Motor neuron (in vitro differentiated cells): ENCODE measurements around the gene ACAD8. TPM values are rescaled to one million over a fixed set of nuclear protein-coding genes. Genes with fewer than 3 reads are reported as not detected.
A peak's percentile ranks its signal among the peaks of the same experiment; 100 is the strongest.

ENCODE experiments used
- ATAC-seq, 8 experiments: fragments of 200-7000 bp; cut with Tn5 transposase; replicated peaks in 6 of 8; 2 replicates each; pipeline ENCODE4 v1.8.0; 2021; ENCODE audit warnings: mild to moderate bottlenecking in 8 of 8, moderate library complexity in 8 of 8
- H3K27ac ChIP-seq, 2 donors: fragments of 250-450 bp; sonication (Bioruptor Pico); 2 replicates each; pipeline ENCODE4 v1.9.0; 2021; ENCODE audit warnings: antibody characterized with exemption in 2 of 2, mild to moderate bottlenecking in 2 of 2, moderate library complexity in 1 of 2
- H3K4me1 ChIP-seq, 2 donors: fragments of 250-450 bp; sonication (Bioruptor Pico); replicated peaks in 1 of 2; 2 replicates each; pipeline ENCODE4 v1.6.1; 2021; ENCODE audit warnings: antibody characterized with exemption in 2 of 2, mild to moderate bottlenecking in 2 of 2, moderate library complexity in 1 of 2
- H3K4me3 ChIP-seq, 5 donors: fragments of 250-450 bp; sonication (Bioruptor Pico); 2 replicates each; pipeline ENCODE4 v1.9.0; 2021; ENCODE audit warnings: antibody characterized with exemption in 5 of 5, mild to moderate bottlenecking in 5 of 5, moderate library complexity in 4 of 5
- WGBS, 10 experiments: fragments of 450-650 bp; shearing (Covaris generic); methylation state at CpG; one replicate each; pipeline ENCODE4 v1.0.0; 2022; 5-methylcytosine and 5-hydroxymethylcytosine counted together
- in situ Hi-C, 9 experiments: fragments of 400-800 bp; cut with MboI; loops; one replicate each; pipeline ENCODE4 v1.15.0; 2021; ENCODE audit warnings: low sequenced_read_pairs in 9 of 9, low pct_unique_long_range_greater_than_20kb in 2 of 9; ENCODE audit not compliant: unreplicated experiment in 9 of 9
- total RNA-seq, 8 experiments: library from RNA; unstranded; fragments of 300-600 nt; gene quantifications; 2 replicates each; pipeline versions ENCODE4 v1.2.3 to v1.2.4, GENCODE V29; 2022

Gene ACAD8
- total RNA-seq, 8 experiments from 2014 or later: 21.4 to 45.0 (median 28.2) TPM

DNA sequence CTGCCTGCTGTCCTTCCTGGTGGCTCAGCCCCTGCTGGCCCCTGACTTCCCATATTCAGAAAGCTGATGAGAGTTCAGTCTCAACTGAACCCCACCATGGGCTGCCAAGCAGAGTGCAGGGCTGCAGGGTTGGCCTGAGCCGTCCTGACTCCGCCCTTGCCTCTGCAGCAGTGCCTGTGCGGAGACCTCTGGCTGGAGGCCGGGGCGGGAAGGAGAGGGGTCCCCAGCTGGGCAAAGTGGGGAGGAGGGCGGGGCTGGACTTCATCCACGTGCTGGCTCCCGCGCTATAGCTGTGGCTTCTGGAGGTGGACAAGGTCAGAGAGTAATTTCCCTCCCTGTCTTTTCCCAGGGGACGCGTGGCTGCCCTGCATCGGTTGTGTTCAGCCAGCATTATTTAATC lies 36.4 kb downstream of the ACAD8 start:
- Histone ChIP-seq H3K4me3 (no peak overlapping the region), H3K4me1 (peaks cover 12 to 16% of the 10 kb centered on the region in 2 donors), H3K27ac (no peak overlapping the region)
- WGBS, 10 experiments: 0 to 17% (median 9%) methylated on average over 1 to 4 of the region's 12 CpGs; no CpG with 5 or more reads in 7 of the 10 experiments
- in situ Hi-C loops: no loop called here
- ATAC-seq: peak; percentile 63 to 99 (median 97)

DNA sequence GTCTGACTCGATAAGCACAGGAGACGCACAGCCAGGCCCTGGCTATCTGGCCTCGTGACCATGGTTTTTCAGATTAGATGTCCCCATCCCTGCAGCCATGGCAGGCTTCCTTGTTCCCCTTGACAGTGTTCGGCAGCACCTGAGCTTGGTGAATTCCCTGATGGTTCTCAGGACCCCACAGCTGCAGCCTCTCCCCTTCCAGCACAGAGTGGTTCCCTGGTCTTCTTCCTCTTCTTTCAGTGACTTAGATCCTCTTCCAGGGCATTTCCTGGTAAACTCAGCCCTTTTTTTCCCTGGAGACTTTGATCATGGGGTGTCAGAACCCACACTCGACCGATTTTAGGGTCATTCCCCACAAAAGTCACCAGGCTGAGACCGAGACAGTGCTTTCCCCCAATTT lies 37.3 kb downstream of the ACAD8 start:
- Histone ChIP-seq H3K4me3 (no peak overlapping the region), H3K4me1 (peaks cover 12 to 16% of the 10 kb centered on the region in 2 donors), H3K27ac (no peak overlapping the region)
- ATAC-seq: no peak
- in situ Hi-C loops: no loop called here
- 3 to 100% (median 71%) methylated on average over 1 to 5 of the region's 7 CpGs; no CpG with 5 or more reads in 2 of the 10 experiments for WGBS, 10 experiments

DNA sequence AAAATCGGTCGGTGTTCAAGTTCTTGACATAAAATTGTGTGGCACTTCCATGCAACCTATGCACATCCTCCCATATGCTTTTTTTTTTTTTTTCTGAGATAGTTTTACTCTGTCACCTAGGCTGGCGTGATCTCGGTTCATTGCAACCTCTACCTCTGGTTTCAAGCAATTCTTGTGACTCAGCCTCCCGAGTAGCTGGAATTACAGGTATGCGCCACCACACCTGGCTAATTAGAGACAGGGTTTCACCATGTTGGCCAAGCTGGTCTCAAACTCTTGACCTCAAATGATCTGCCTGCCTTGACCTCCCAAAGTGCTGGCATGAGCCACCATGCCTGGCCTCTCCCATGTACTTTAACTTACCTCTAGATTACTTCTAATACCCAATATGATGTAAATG lies 37.8 kb downstream of the ACAD8 start:
- no peak overlapping the region for H3K27ac ChIP-seq
- peaks cover 12 to 16% of the 10 kb centered on the region in 2 donors for H3K4me1 ChIP-seq
- WGBS, 10 experiments: 0 to 100% (median 77%) methylated on average over 2 to 5 of the region's 6 CpGs; no CpG with 5 or more reads in 2 of the 10 experiments
- no peak for ATAC-seq
- in situ Hi-C loops: no loop called here
- no peak overlapping the region for H3K4me3 ChIP-seq

DNA sequence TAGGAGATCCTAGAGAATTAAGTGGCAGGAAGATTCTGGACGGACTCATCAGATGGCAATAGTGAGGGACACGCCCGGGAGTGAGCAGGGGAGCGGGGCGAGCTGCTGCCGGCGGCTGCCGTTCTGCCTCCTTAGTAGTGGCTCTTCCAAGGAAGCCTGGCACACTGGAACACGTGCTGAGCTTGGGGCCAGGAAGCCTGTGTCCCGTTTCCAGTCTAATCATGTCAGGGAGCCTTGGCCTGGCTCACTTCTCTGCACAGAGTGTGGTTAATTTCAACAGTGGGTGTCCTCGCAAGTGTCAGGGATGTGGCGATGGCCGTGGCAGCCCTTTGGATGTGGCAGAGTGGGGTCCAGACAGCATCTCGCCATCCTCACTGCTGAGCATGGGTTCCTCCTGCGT lies 39.3 kb downstream of the ACAD8 start:
- Histone ChIP-seq H3K4me3 (no peak overlapping the region), H3K27ac (no peak overlapping the region), H3K4me1 (peaks cover 12 to 16% of the 10 kb centered on the region in 2 donors)
- no peak for ATAC-seq
- 35 to 90% (median 82%) methylated on average over 2 to 5 of the region's 15 CpGs; no CpG with 5 or more reads in 7 of the 10 experiments for WGBS, 10 experiments
- in situ Hi-C loops: no loop called here

DNA sequence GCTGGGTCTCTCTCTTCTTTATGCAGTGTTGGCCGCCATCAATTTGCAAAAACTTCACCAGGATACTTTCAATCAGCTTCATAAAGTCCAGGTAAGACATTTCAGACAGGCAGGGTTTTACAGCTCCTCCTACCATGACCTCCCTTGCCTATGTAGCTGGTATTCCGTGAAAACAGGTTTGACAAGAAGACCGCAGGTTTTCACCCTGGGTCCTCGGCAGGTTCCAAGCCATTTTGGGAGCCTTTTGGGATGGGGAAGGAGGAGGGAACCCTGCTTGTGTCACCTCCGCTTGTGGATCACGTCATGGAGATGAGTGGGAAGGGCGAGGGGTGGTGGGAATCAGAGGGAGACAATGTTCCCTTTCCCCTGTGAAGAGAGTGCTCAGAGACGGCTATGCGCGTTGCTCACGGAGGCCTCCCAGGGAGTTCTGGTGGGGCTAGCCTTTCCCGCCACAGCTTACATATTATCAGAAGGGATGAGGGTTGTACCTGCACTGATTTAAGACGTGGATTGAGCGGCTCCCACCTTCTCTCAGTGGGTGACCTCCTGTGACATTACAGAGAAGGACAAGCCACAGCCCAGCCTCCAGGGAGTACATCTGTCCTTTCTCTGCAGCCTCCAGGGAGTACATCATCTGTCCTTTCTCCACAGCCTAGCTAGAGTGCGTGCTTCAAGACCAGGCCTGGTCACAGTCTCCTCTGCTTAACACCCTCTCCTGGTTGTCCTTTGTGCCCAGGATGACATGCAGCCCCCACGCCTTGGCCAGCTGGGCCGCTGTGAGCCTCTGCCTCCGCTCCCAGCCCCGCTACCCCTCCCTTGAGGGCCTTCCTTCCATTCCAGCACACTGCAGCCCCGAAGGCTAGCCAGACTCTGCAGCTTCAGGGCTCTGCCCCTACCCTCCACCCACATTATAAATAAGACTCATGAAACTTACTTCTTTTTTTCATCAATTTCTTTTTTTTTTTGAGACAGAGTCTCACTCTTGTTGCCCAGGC lies 40.0 kb downstream of the ACAD8 start:
- in situ Hi-C loops: no loop called here
- Histone ChIP-seq H3K4me3 (no peak overlapping the region), H3K4me1 (peaks cover 12 to 16% of the 10 kb centered on the region in 2 donors), H3K27ac (no peak overlapping the region)
- 0 to 100% (median 49%) methylated on average over 1 to 10 of the region's 20 CpGs; no CpG with 5 or more reads in 3 of the 10 experiments for WGBS, 10 experiments
- ATAC-seq: no peak

DNA sequence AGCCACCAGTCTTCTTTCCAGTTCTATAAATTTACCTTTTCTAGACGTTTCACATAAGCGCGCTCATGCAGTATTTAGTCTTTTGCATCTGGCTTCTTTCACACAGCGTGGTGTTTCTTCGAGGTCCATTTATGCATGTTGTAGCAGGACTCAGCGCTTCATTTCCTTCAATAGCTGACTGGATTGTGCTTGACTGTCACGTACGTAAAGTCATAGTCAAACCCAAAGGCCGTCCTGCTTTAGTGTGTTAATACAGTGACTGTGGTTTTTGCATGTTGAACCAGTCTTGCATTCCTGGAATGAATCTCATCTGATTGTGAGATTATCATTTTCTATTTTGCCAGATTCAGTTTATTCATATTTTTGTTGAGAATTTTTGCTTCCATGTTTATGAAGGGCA lies 41.3 kb downstream of the ACAD8 start:
- WGBS, 10 experiments: 35 to 93% (median 82%) methylated on average over 2 to 9 of the region's 9 CpGs
- in situ Hi-C loops: no loop called here
- ATAC-seq: no peak
- H3K4me3 ChIP-seq: no peak overlapping the region
- no peak overlapping the region for H3K27ac ChIP-seq
- peaks cover 7 to 11% of the 10 kb centered on the region in 2 donors for H3K4me1 ChIP-seq

DNA sequence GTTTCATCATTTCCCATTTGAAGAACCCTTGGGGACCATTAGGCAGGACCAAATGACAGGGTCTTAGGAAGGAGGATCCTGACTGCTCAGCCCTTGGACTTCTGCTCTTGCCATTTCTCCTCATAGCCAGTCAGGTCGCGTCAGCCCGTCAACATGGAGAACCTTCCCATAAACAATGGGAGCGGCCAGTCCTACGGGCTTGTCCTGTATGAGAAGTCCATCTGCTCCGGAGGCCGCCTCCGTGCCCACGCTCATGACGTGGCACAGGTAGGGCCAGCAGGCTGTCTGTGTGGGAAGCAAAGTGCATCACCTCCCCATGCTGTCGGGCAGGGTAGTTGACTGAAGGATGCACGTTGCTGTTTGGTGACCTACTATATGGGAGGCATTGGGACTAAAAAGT lies 58.9 kb downstream of the ACAD8 start:
- whole genome bisulfite sequencing, 10 experiments: 0 to 100% (median 77%) methylated on average over 1 to 9 of the region's 12 CpGs; no CpG with 5 or more reads in 4 of the 10 experiments

DNA sequence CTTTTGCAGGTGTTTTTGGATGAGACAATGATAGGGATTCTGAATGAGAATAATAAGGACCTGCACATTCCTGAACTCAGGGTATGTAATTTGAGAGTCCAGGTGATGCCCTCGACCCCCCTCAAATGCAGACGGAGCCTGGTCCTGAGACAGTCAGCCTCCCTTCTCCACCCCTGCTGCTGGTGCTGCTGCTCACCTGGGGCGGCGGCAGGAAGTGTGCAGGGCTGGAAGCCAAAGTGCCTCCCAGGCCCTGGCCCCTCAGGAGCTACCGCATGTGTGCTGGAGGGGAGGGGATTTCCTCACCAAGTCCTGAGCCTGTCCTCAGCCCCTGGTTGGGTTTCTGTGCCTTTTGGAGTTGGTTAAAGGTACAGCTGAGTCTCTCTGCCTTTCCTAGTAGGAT lies 59.4 kb downstream of the ACAD8 start:
- Histone ChIP-seq H3K27ac (no peak overlapping the region), H3K4me3 (no peak overlapping the region), H3K4me1 (no peaks in the 10 kb centered on the region)
- in situ Hi-C loops: no loop called here
- no peak for ATAC-seq
- WGBS, 10 experiments: 45 to 80% (median 71%) methylated on average over 2 to 4 of the region's 5 CpGs; no CpG with 5 or more reads in 6 of the 10 experiments

More for the DNA sequence above, 58.9 kb downstream of the ACAD8 start:
- H3K27ac ChIP-seq: no peak overlapping the region
- no peak for ATAC-seq
- in situ Hi-C loops: no loop called here
- H3K4me1 ChIP-seq: no peaks in the 10 kb centered on the region
- H3K4me3 ChIP-seq: no peak overlapping the region

DNA sequence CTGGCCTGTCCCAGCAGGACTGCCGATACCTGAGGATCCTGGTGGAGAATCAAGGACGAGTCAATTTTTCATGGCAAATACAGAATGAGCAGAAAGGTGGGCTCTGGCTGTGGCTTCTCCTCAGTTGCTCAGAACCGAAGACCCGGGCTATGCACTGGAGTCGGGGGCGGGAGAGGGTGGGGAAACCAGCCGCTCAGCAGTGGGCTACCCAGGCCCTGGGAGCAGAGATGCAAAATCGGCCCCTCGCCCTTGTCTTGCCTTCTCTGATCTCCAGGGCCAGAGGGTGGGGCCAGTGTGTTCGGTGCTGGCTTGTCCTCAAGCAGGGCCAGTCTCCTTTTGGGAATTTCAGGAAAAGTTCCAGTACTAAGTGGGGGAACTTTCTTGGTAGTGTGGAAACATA lies 60.0 kb downstream of the ACAD8 start:
- H3K27ac ChIP-seq: no peak overlapping the region
- no peak overlapping the region for H3K4me3 ChIP-seq
- WGBS, 10 experiments: 25 to 100% (median 100%) methylated on average over 1 to 2 of the region's 10 CpGs; no CpG with 5 or more reads in 7 of the 10 experiments
- no peaks in the 10 kb centered on the region for H3K4me1 ChIP-seq
- in situ Hi-C loops: no loop called here
- ATAC-seq: no peak

DNA sequence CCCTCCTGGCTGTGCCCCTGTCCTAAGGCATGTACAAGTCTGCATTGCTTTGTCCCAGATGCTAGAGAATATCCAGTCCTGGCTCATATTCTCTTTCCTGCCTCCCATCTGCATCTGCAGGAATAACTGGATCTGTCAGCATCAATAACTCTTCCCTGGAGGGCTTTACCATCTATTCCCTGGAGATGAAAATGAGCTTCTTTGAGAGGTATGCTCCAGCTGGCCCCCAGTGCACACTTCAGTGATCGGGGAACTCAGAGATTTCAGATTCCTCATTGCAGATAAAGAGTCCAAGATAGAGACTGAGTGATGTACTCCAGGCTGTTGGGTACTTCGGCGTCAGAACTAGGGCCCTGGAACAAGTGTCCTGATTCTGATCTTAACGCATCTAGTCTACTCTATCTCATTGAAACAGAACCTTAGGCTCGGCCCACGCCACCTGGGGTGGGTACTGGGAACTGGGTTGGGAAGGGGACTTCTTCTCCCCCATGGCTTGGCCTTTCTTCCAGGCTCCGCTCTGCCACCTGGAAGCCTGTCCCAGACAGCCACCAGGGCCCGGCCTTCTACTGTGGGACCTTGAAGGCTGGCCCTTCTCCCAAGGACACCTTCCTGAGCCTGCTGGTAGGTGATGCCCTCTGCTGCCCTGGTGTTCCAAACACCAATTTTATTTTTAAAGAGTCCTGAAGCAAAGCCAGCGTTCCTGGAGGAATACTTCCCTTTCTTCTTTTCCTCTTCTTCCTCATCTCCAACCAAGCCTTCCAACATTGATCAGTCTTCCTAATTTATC lies 60.6 kb downstream of the ACAD8 start:
- no peaks in the 10 kb centered on the region for H3K4me1 ChIP-seq
- whole genome bisulfite sequencing, 10 experiments: 0 to 92% (median 72%) methylated on average over 1 to 7 of the region's 9 CpGs; no CpG with 5 or more reads in 2 of the 10 experiments
- no peak overlapping the region for H3K27ac ChIP-seq
- H3K4me3 ChIP-seq: no peak overlapping the region
- in situ Hi-C loops: no loop called here
- ATAC-seq: no peak
